SK-N-SH treated with all-trans-retinoic acid at 6 μM for 48 hours (cell line): ENCODE measurements around the gene ADAMTS17.

Source experiments
- GLIS3 ChIP-seq: fragments of 250-450 bp; sonication (Bioruptor Pico); IDR thresholded peaks from 2 replicates; pipeline ENCODE4 v1.5.0; 2020; ENCODE audit warnings: mild to moderate bottlenecking, moderate library complexity
- PPARA ChIP-seq: fragments of 250-450 bp; sonication (Bioruptor Pico); IDR thresholded peaks from 2 replicates; pipeline ENCODE4 v1.5.0; 2020; ENCODE audit warnings: mild to moderate bottlenecking, borderline replicate concordance
- RARB ChIP-seq: fragments of 250-450 bp; sonication (Bioruptor Pico); IDR thresholded peaks from 2 replicates; pipeline ENCODE4 v1.8.0; 2021; ENCODE audit warnings: mild to moderate bottlenecking, moderate library complexity
- SNAI2 ChIP-seq: fragments of 250-450 bp; sonication (Bioruptor Pico); IDR thresholded peaks from 2 replicates; pipeline ENCODE4 v1.5.0; 2020; ENCODE audit warnings: mild to moderate bottlenecking, moderate library complexity
- ZFP3 ChIP-seq: fragments of 250-450 bp; sonication (Bioruptor Pico); IDR thresholded peaks from 2 replicates; pipeline ENCODE4 v1.5.0; 2020; ENCODE audit warnings: mild to moderate bottlenecking, moderate library complexity

DNA sequence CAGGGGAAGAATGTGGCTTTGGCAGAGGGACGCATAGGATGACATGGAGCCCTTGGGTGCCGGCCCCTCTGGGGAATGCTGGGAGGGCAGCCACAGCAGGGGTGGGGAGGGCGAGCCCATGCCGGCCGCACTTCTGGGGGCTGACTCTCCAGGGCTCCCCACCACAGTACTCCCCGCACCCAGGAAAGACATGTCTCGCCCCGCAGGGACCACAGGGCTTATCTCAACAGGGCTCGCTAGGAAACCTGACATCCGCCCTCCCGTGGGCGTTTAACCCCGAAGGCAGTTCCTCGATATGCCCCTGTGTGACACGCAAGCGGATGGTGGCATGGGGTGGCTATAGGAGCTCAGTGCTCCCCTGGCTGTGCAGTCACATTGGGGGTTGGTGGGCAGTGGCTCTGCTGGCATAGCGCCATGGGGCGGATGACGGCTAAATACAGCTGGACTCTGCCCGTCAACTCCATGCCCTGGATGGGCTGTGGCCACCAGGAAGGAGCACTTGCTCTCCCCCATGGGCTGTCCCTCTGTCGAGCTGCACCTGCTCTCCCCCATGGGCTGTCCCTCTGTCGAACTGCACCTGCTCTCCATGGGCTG, 141.4 kb downstream of the ADAMTS17 start:
- TF ChIP-seq GLIS3 (CRISPR knock-in tag) (no peak), PPARA (CRISPR knock-in tag) (no peak), SNAI2 (CRISPR knock-in tag) (no peak), RARB (CRISPR knock-in tag) (no peak), ZFP3 (CRISPR knock-in tag) (no peak)
